NK-92 (cell line): ENCODE results near the gene GIMAP5.
"Not testable (repeated sequence)": the region's sequence is repeated elsewhere in the genome, so short reads cannot be mapped to it uniquely, and the experiment has no call there.

Experiments used
- DNase-seq: peaks from one replicate; lab custom pipeline; 2025; ENCODE audit not compliant: unreplicated experiment; lab: John Stamatoyannopoulos, UW

GIMAP5 gene

DNA sequence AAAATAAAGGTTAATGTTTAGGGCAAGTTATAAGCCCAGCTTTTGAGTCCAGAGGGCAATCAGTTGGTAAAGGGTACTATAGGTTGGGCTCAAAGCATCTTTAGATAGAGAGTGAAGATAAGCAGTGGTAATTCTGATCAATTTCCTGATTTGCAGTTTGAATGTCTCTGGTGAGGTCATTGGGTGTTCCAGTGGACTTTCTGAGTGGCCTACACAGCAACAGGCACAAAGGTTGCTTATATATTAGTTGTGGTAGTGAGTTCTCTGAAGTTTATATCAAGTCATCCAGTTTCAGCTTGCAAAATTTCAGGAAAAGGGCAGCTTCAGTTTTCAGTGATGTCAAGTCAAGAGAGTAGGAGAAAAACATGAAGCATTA, 29.1 kb downstream of the GIMAP5 start:
- no peak for DNase-seq

DNA sequence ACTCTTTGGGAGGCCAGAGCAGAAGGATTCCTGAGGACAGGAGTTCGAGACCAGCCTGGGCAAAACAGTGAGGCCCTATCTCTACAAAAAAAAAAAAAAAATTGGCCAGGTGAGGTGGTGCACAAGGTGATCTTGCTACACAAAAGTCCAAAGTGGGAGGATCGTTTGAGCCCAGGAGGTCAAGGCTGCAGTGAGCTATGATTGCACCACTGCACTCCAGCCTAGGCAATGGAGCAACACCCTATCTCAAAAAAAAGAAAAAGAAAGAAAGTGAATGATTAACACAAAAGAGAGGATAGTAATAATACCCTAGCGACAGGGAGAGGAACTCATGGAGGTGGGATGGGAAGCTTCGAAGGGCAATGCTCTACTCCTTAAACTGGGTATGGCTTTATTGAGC, 32.5 kb downstream of the GIMAP5 start:
- no peak for DNase-seq

DNA sequence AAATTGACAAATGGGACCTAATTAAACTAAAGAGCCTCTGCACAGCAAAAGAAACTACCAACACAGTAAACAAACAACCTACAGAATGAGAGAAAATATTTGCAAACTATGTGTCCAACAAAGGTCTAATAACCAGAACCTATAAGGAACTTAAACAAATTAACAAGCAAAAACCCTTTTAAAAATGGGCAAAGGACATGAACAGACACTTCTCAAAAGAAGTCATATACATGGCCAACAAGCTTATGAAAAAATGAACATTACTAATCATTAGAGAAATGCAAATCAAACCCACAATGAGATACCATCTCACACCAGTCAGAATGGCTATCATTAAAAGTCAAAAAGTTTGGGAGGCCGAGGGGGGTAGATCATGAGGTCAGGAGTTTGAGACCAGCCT, 36.9 kb downstream of the GIMAP5 start:
- not testable (repeated sequence) for DNase-seq

DNA sequence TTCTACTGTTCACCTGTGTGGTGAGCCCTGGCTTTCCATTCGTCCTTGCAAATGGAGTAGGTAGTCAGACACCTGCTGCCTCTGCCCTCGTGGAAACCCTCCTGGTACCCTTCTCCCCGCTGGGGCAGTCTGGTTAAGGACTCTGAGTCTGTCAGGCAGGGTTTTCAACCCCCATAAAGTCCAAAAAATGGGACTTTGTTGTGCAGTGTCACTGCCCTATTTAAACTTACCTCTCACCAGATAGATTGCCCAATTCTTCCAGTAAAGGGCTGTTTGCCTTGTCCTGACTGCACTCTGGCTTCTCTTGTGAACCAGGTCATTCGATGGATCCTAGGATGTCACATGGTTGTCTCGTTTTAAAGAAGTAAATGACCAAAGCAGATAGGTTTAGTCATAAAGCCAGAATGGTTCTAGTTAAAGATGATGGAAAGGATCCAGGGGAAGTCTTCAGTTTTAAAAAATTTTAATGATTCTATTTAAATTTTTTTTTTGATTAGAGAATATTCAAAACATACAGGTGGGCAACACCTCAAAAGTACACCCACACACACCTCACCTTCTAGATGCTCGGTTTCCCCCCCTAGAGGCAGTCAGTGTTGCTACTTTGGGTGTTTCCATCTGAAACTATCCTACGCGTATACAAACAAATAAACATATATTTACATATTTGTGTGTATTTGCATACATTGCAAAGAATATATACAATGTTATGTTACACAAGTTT, 41.0 kb downstream of the GIMAP5 start:
- no peak for DNase-seq

DNA sequence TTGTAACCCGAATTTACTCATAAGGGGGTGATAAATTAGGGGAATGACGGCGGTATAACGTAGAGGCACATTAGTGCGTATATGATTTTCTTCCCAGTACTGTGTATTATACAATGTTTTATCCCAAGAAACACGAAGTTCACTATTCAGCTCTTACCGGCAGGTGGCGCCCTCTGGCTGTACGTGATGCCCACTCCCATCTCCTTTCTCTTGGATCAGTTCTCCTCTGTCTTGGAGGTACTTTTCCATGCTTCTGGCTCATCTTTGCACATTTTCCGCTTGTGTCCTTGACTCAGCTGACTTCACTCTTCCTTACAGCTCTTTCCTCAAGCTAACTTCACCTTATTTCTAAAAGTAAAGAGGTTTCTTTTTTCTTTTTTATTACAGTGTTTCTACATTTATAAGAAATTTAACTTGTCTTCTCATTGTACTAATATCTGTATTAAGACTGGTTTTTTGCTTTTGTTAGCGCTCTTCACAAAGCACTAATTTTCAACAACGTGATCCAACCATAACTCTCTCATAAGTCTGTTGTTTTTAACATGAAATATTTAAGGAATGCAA, 41.6 kb downstream of the GIMAP5 start:
- no peak for DNase-seq

DNA sequence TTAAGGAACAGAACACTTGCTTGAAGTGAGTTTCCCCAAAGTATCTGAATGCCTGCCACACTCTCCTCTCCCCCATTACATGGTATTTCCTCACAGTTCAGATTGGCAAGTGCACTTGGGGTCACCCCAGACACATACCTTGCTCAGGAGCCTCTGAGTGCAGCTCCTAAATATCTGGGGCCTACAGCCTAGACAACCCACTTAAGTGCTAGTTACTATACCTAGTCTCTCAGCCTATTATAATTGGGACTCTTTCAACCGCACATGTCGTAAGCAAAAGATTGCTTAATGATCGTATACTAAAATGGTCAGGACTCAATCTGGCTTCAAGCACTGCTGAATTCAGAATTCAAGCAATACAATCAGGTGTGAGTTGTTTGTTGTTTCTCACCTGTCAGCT, 43.1 kb downstream of the GIMAP5 start:
- no peak for DNase-seq

DNA sequence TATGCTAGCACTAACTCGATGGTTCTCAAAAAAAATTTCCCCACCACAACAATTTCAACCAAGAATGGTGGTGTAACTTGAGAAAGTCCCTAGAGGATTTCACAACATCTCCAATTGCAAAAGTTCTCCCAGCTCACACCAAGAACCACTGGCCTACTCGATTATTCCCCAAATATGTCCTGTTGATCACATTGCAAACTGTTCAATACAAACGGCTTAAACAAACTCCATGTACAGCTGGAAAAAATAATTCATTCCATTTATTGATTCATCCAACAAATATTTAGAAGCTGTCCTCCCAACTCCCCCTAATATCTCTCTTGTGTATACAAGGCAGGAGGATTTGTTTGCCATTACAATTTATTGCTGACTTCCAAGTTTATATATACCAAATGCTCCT, 43.9 kb downstream of the GIMAP5 start:
- no peak for DNase-seq

DNA sequence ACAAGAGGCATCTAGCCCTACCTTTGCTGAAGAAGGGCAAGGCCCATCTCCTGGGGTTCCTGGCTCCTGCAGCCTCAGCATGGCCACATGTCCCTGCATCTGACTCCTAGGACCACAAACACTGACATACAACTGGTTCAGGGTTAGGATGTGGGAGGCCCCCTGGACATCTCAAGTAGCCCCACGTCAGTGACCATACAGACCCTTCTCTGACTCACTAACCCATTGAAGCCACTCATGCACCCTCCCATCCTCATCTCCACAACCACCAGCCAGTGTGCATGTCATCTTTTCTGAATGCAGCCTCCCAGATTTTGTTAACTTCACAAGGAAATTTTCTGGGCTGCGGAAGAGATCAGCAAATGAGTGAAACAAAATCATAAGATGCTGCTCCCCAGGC, 44.7 kb downstream of the GIMAP5 start:
- DNase-seq: no peak

DNA sequence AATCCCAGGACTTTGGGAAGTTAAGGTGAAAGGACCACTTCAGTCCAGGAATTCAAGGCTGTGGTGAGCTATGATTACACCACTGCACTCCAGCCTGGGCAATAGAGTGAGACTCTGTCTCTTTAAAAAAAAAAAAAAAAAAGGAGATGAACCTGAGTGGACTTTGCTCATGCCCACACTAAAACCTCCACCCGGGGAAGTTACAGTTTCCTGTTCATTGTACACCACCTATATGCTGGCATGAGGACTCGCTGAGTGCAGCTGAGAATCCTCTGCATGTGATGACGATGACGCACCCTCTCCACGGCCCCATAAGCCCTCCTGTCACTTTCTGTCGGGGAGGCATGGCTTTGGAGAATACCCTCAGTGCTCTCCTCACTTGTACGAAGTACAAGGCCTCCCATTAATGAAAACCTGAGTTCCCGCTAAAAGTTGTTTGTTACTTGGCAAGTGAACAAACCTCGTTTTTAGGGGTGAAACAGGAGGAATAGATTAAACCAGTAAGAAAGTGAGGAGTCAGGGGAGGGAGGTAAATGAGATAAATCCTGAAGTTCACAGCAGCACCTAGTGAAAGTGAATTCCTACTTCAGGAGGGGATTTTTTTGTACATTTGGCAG, 47.0 kb downstream of the GIMAP5 start:
- no peak for DNase-seq

DNA sequence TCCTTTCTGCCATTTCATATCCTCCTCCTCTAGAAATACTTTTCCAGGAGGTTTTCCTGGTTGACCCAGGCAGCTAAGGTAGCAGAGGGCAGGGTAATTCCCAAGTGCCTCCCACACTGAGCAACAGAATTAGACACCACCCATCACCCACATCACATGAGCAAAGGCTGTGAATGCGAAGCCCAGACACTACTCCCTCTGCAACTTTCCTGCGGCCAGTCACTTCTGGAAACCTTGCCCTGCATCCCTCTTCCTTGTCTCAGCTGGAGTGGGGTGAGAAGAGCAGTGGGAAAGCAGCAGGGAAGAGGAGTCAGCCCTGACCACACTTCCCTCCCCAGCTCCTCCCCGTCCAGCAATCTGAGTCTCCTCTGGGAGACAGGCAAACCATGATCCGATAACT, 47.7 kb downstream of the GIMAP5 start:
- DNase-seq: no peak

DNA sequence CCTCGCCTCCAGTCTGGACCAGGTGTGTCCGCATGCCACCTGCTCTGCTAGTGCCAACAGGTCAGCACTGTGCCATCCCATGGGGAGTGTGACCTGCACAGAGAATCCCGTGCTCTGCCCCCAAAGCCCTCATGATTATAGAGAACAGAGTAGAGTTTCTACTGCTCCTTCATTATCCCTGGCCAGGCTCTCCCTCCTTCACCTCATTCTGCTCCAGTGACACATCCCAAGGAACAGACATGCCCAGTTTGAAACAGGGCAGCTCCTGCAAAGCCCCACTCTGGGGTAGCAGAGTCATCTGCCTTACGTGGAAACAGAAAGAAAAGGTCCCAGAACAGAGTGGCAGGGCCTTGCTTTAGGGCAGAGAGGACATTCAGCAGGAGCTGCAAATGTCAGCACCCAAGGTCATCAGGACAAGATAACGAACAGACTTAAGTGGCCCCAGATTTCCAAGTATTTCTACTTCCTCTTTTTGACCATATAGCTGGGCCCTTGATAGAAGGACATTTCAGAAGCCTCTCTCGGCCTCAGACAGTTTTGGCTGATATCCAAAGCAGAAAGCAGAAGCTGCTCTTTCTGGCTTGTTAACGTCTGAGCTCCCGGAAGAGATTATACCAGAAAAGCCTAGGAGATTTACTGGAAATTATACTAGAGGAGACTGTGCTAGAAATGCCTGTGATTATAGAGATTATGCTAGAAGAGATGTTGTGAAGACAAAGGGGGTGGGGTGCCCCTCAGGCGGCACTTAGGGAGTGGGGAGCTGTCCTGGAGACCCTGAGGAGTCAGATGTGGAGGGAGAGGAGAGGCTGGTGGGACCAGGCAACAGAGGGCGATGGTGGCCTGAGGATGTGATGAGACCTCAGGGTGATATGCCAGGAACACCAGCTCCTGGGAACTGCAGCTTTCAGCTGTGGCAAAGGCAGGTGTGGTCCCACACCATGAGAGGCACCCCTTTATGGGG, 50.4 kb downstream of the GIMAP5 start:
- no peak for DNase-seq

DNA sequence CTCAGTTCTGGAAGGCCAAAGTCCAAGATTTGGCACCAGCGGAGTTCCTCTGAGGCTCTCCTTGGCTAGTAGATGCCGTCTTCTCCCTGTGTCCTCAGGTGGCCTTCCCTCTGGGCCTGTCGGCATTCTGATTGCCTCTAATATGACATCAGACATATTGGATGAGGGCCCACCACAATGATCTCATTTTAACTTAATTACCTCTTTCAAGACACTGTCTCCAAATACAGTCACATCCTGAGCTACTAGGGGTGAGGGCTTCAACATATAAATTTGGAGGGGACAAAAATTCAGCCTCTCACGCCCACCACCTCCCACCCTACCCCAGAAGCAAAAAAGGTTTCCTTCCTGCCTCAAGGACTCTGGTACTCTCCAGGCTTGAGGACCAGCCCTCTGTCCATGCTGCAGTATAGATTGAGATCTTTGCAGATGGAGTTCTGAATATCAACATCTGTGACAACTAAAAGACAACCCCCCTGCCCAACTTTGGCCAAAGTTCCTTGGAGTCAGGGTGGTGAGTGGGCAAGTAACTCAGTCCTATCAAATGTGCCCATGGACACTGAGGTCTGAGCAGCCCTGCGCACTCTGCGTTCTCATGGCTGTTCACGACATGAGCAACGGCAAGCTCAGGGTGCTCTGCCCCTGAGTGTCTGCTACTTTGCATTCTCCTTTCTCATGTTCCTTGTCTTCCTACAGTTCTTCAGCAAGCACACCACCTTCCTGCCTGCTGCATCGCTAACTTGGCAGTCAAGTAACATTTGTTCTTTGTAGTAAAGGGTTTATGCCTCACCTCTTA, 51.5 kb downstream of the GIMAP5 start:
- DNase-seq: no peak

DNA sequence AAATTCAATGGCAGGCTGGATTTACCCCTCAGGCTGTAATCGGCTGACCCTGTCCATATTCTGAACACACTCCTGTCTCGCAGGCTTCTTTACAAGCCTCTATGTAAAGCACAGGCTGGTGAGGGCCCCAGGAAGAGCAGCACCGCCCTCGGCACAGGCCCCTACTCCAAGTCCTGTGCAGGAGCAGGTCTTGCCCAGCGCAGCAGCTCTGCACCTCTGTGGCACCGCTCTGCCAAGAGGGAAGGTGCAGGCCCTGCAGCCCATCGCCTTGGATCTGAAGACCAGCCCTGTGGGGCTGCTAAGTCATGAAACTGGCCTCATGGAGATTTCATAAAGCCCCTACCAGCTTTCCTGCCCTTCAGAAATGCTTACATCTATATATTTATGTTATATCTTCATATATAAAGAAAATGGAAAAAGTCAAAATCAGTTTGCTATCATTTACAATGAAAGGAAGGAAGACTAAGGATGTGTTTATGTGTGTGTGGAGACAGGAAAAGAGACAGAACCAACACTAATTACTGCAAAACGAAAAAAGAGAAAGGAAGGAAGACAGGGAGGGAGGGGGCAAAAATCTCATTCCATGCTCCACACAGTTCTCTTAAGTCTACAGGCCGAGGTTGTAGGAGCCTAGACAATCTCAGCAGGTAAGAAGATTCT, 53.3 kb downstream of the GIMAP5 start:
- no peak for DNase-seq

DNA sequence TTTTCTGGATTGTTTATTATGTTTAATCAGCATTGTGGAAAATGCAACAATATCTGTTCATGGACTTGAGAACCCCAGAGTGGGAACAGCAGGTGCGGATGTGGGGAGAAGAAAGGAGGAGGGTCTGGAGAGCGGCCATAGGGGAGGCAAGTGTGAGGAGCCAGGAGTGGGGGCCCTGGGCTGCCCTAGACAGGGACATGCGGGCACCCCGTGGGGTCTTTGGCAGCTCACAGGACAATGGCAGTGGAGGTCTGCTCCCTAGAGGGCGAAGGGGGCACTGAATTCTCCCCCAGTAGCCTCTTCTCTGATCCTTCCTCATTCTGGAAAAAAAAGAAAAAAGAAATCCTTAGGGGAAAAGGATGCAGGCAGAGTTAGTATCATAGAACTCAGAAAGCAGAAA, 54.1 kb downstream of the GIMAP5 start:
- no peak for DNase-seq

DNA sequence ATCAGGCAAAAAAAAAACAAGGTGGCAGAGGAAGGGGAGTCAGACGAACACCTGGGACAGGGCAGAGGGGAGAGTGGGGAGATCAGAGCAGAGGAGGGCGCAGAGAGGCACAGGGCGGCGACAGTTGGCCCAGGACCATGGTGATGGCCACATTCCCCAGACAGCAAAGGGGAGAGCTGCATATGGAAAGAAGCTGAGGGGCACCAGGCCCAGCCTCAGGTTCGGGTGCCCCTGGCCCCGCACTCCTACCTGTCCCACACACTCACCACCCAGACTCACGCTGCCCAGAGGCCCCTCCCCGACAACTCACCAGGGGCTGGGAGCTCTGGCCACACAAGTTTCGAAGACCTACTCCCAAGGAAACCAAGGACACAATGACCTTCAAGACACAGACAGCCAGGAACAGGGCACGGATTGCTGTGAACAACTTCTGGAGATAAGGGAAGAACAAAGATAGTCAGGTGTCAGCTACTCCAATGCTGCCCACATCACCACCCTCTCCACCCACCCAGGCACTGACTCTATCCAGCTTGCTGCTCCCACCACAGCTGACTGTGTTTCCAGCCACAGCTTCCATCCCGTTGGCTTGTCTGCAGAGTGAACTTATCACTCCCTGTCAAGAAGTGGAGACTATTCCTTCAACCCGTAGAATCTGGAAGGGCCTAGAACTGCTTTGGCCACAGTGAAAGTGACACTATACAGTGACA, 54.7 kb downstream of the GIMAP5 start:
- no peak for DNase-seq
